Measurements from ENCODE around the gene MSRB3. TPM values are rescaled to one million over a fixed set of nuclear protein-coding genes. Genes with fewer than 3 reads are reported as not detected.
A peak's percentile ranks its signal among the peaks of the same experiment; 100 is the strongest.

MSRB3 gene
- total and polyA plus RNA-seq, 2 of the 4 experiments (the other 2 are of a cell fraction), result 31.7 to 35.7 TPM

- no peak for DNase-seq
These were observed 172.1 kb downstream of the MSRB3 start for GRCh38 chr12:65450625-65451024.

More at GRCh38 chr12:65450625-65451024, 172.1 kb downstream of the MSRB3 start:
- Histone ChIP-seq H3K27ac (ENCODE audit: insufficient read depth, low read length) (no peak overlapping the region), H2BK120ac (ENCODE audit: low read depth, low read length) (peak overlapping the region; percentile 8; the same call in 1 of the 2 replicates), H3K36me3 (ENCODE audit: control insufficient read depth, insufficient read depth, low read length) (peaks cover 8% of the 10 kb centered on the region), H3K27me3 (ENCODE audit: control insufficient read depth, insufficient read depth, low read length) (no peaks in the 10 kb centered on the region), H2BK20ac (ENCODE audit: low read depth, low read length) (peak overlapping the region; percentile 37; the same call in 1 of the 2 replicates), H4K91ac (ENCODE audit: insufficient read depth, low read depth, low read length) (no peak overlapping the region), H3K4me1 (ENCODE audit: control insufficient read depth, insufficient read depth, low read length) (peaks cover 3% of the 10 kb centered on the region; the same call in 1 of the 2 replicates), H3K79me1 (ENCODE audit: low read depth in 1 of 2, low read length in 2 of 2) (peaks cover 4 to 11% of the 10 kb centered on the region in 2 experiments; a peak in 1 of 4 replicates), H3K23ac (ENCODE audit: low read depth, low read length) (0 out of 2 replicates have a peak overlapping the region, but pooled peaks have one; percentile 16), H3K14ac (replicated peaks; ENCODE audit: low read depth, low read length) (no peak overlapping the region), H2AK9ac (replicated peaks; ENCODE audit: low read depth, low read length, poor library complexity) (no peak overlapping the region), H3K4ac (ENCODE audit: low read depth, low read length) (0 out of 2 replicates have a peak overlapping the region, but pooled peaks have one; percentile 20), H2BK5ac (ENCODE audit: low read depth, low read length, poor library complexity, severe bottlenecking) (no peak overlapping the region), H3K9ac (ENCODE audit: low read depth, low read length) (no peak overlapping the region), H4K8ac (ENCODE audit: low read depth in 2 of 2, low read length in 2 of 2) (no peak overlapping the region), H3K9me1 (ENCODE audit: insufficient read depth, low read length) (no peaks in the 10 kb centered on the region), H2AFZ (replicated peaks; ENCODE audit: low read length, poor library complexity) (no peak overlapping the region), H2BK15ac (ENCODE audit: low read depth, low read length) (no peak overlapping the region), H3K4me2 (ENCODE audit: low read depth, low read length) (no peak overlapping the region), H3K4me3 (ENCODE audit: insufficient read depth, low read depth, low read length) (no peak overlapping the region), H3K9me3 (ENCODE audit: control insufficient read depth, insufficient read depth, low read length) (no peaks in the 10 kb centered on the region), H2AK5ac (ENCODE audit: low read depth, low read length) (0 out of 2 replicates have a peak overlapping the region, but pooled peaks have one; percentile 57), H3K56ac (ENCODE audit: extremely low read depth, insufficient read depth, low read length) (no peak overlapping the region), H4K20me1 (ENCODE audit: insufficient read depth, low read length) (no peaks in the 10 kb centered on the region), H3K18ac (ENCODE audit: low read depth, low read length) (no peak overlapping the region), H4K5ac (ENCODE audit: low read depth, low read length) (0 out of 2 replicates have a peak overlapping the region, but pooled peaks have one; percentile 54)
- intact Hi-C loops (cut with micrococcal nuclease) (no loop called here), dilution Hi-C loops (cut with HindIII; ENCODE audit: low sequenced_read_pairs, unreplicated experiment) (no loop called here), in situ Hi-C loops (cut with MboI; ENCODE audit: low sequenced_read_pairs) (no loop called here)
- CTCF ChIA-PET, result no interaction called here
- ATAC-seq (ENCODE audit: low read depth), result no peak
- POLR2A ChIA-PET (ENCODE audit: unreplicated experiment), result no interaction called here
- TF ChIP-seq BHLHE40 (IDR thresholded peaks at IDR 0.05; ENCODE audit: low read depth, low read length) (no peak), NFE2L2 (IDR thresholded peaks at IDR 0.05; ENCODE audit: low read depth, low read length) (no peak), MAFK (IDR thresholded peaks at IDR 0.05; ENCODE audit: low read depth, low read length) (no peak), RFX5 (IDR thresholded peaks at IDR 0.05; ENCODE audit: low read depth, low read length) (no peak), RCOR1 (IDR thresholded peaks at IDR 0.05; ENCODE audit: insufficient replicate concordance, low read length) (no peak), CHD1 (IDR thresholded peaks at IDR 0.05; ENCODE audit: low read depth, low read length) (no peak), MXI1 (IDR thresholded peaks at IDR 0.05; ENCODE audit: borderline replicate concordance, low read depth, low read length) (no peak), CEBPB (IDR thresholded peaks at IDR 0.05; ENCODE audit: low read depth, low read length) (no peak)
- BruUV-seq (replicated peaks), result no TSS peak
- no CpG with 5 or more reads among the region's 2 CpGs for WGBS, 2 experiments (ENCODE audit: extremely low coverage in 2 of 2, insufficient read length in 1 of 2)

Data from IMR-90 (cell line).